Fibroblast of lung (primary cell): ENCODE results near the gene CHST8. TPM values are rescaled to one million over a fixed set of nuclear protein-coding genes. Genes with fewer than 3 reads are reported as not detected.

Experiments
- DNase-seq, 2 donors: peaks; one replicate each; pipeline versions ENCODE4 v3.0.0 to v3.0.0-alpha.2; 2010; ENCODE audit warnings: low read depth in 2 of 2
- H2AFZ ChIP-seq: 2 replicates; pipeline ENCODE4 v1.5.1; 2012; ENCODE audit warnings: low read length, control low read depth, inconsistent platforms
- H3K27ac ChIP-seq: 2 replicates; pipeline ENCODE4 v1.5.1; 2011; ENCODE audit warnings: low read length, control low read depth; ENCODE audit not compliant: insufficient read depth
- H3K27me3 ChIP-seq: 2 replicates; pipeline ENCODE4 v1.5.1; 2011; ENCODE audit warnings: mild to moderate bottlenecking, low read length; ENCODE audit not compliant: control insufficient read depth, insufficient read depth
- H3K36me3 ChIP-seq: 2 replicates; pipeline ENCODE4 v1.5.1; 2011; ENCODE audit warnings: low read length; ENCODE audit not compliant: control insufficient read depth, insufficient read depth
- H3K4me1 ChIP-seq: 2 replicates; pipeline ENCODE4 v1.5.1; 2011; ENCODE audit warnings: low read length; ENCODE audit not compliant: control insufficient read depth, insufficient read depth; ENCODE audit errors: extremely low read depth
- H3K4me2 ChIP-seq: 2 replicates; pipeline ENCODE4 v1.5.1; 2011; ENCODE audit warnings: low read length, control low read depth; ENCODE audit not compliant: insufficient read depth; ENCODE audit errors: extremely low read depth
- H3K4me3 ChIP-seq, 4 experiments: fragments of 200-600 bp in 1 of 4; sonication (generic) in 1 of 4; replicated peaks in 1 of 4; 2 replicates each; pipeline ENCODE4 v1.5.1; 2011 to 2016; ENCODE audit warnings: low read length in 4 of 4, low read depth in 3 of 4, mild to moderate bottlenecking in 3 of 4, control low read depth in 2 of 4, inconsistent platforms in 1 of 4, mixed read lengths in 1 of 4; ENCODE audit not compliant: insufficient read depth in 1 of 4; ENCODE audit errors: control extremely low read depth in 1 of 4
- H3K79me2 ChIP-seq: 2 replicates; pipeline ENCODE4 v1.5.1; 2012; ENCODE audit warnings: mild to moderate bottlenecking, low read length, inconsistent platforms; ENCODE audit not compliant: control insufficient read depth, insufficient read depth
- H3K9ac ChIP-seq: 2 replicates; pipeline ENCODE4 v1.5.1; 2011; ENCODE audit warnings: mild to moderate bottlenecking, low read length, control low read depth; ENCODE audit not compliant: insufficient read depth
- H3K9me3 ChIP-seq: 2 replicates; pipeline ENCODE4 v1.5.1; 2012; ENCODE audit warnings: low read depth, low read length; ENCODE audit not compliant: control insufficient read depth, insufficient read depth
- H4K20me1 ChIP-seq: 2 replicates; pipeline ENCODE4 v1.5.1; 2011; ENCODE audit warnings: low read length; ENCODE audit not compliant: control insufficient read depth, insufficient read depth; ENCODE audit errors: extremely low read depth
- CTCF ChIP-seq, 2 donors: IDR thresholded peaks in 1 of 2; conservative IDR thresholded peaks in 1 of 2; 1 replicate in 1 of 2; 2 replicates in 1 of 2; pipeline ENCODE4 v1.5.1; 2011 to 2012; ENCODE audit warnings: low read length in 2 of 2, control low read depth in 1 of 2, inconsistent platforms in 1 of 2, low read depth in 1 of 2, mild to moderate bottlenecking in 1 of 2
- EZH2 ChIP-seq: IDR thresholded peaks from 2 replicates; pipeline ENCODE4 v1.5.1; 2012; ENCODE audit warnings: low read length, control low read depth, mild to moderate bottlenecking; ENCODE audit errors: missing control alignments
- polyA plus RNA-seq, 2 donors: library from polyadenylated mRNA; depleted of rRNA in 1 of 2; stranded (reverse) in 1 of 2; unstranded in 1 of 2; fragments of >200 nt; gene quantifications; 2 replicates each; pipeline ENCODE4 v1.2.1, GENCODE V29; 2011 to 2012; ENCODE audit warnings: missing spikeins in 1 of 2
- total RNA-seq: library from RNA; depleted of rRNA; stranded (reverse); fragments of >200 nt; gene quantifications from 2 replicates; pipeline ENCODE4 v1.2.1, GENCODE V29; 2014

The CHST8 gene
- total and polyA plus RNA-seq, 2 donors (not counting 1 experiment from before 2014, with no cell fraction given), result not detected

GRCh38 chr19:33802001-33802400, 180.2 kb downstream of the CHST8 start:
- no peak overlapping the region for H3K4me3 ChIP-seq
- no peak for DNase-seq
- no peak overlapping the region for H3K27ac ChIP-seq
- H3K36me3 ChIP-seq, result no peaks in the 10 kb centered on the region
- no peaks in the 10 kb centered on the region for H3K27me3 ChIP-seq
- H3K4me2 ChIP-seq, result no peak overlapping the region
- H3K9me3 ChIP-seq, result no peaks in the 10 kb centered on the region
- no peaks in the 10 kb centered on the region for H4K20me1 ChIP-seq
- H2AFZ ChIP-seq, result no peak overlapping the region
- H3K4me1 ChIP-seq, result no peaks in the 10 kb centered on the region
- H3K9ac ChIP-seq, result no peak overlapping the region
- no peaks in the 10 kb centered on the region for H3K79me2 ChIP-seq
- no peak for TF ChIP-seq CTCF (conservative IDR thresholded peaks at IDR 0.05 in 1 of 2, IDR thresholded peaks at IDR 0.05 in 1 of 2; ENCODE audit: low read depth in 1 of 2, low read length in 2 of 2)
- TF ChIP-seq EZH2, result no peak

DNA sequence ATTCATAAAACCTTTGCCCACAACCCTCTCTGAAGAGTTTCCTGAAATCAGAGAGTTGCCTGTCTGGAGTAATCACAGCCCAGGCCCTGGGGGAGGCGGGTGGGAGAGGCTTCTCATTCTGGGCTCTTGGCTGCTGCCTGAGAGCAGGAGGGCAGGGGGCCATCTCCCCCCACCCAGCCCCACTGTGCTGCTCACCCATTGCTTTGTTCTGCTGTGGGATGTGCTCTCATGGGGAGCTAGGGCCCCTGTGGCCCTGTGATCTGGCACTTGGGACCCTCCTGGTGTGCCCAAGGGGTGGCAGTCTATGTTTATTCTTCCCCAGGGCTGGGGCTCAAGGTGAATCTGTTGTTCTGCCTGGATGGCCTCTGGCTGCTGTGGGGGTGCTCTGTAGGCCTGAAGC, 181.0 kb downstream of the CHST8 start:
- Histone ChIP-seq H2AFZ (no peak overlapping the region), H3K9me3 (no peaks in the 10 kb centered on the region), H3K9ac (no peak overlapping the region), H3K4me2 (no peak overlapping the region), H3K79me2 (no peaks in the 10 kb centered on the region), H3K4me1 (no peaks in the 10 kb centered on the region), H3K4me3 (no peak overlapping the region), H3K27me3 (no peaks in the 10 kb centered on the region), H3K36me3 (no peaks in the 10 kb centered on the region), H4K20me1 (no peaks in the 10 kb centered on the region), H3K27ac (no peak overlapping the region)
- TF ChIP-seq CTCF (conservative IDR thresholded peaks at IDR 0.05 in 1 of 2, IDR thresholded peaks at IDR 0.05 in 1 of 2; ENCODE audit: low read depth in 1 of 2, low read length in 2 of 2) (no peak), EZH2 (no peak)
- no peak for DNase-seq

GRCh38 chr19:33803383-33803782, 181.6 kb downstream of the CHST8 start:
- H3K4me2 ChIP-seq, result no peak overlapping the region
- H4K20me1 ChIP-seq, result no peaks in the 10 kb centered on the region
- no peaks in the 10 kb centered on the region for H3K27me3 ChIP-seq
- DNase-seq, result no peak
- no peaks in the 10 kb centered on the region for H3K4me1 ChIP-seq
- H2AFZ ChIP-seq, result no peak overlapping the region
- no peak overlapping the region for H3K9ac ChIP-seq
- no peak overlapping the region for H3K4me3 ChIP-seq
- no peak overlapping the region for H3K27ac ChIP-seq
- H3K36me3 ChIP-seq, result no peaks in the 10 kb centered on the region
- no peak for TF ChIP-seq EZH2
- no peak for TF ChIP-seq CTCF (conservative IDR thresholded peaks at IDR 0.05 in 1 of 2, IDR thresholded peaks at IDR 0.05 in 1 of 2; ENCODE audit: low read depth in 1 of 2, low read length in 2 of 2)
- H3K9me3 ChIP-seq, result no peaks in the 10 kb centered on the region
- H3K79me2 ChIP-seq, result no peaks in the 10 kb centered on the region
